MV-4-11 (cell line): ENCODE data around the gene CTDSPL.
"Not testable (repeated sequence)": the region's sequence is repeated elsewhere in the genome, so short reads cannot be mapped to it uniquely, and the experiment has no call there.

Experiments
- DNase-seq: peaks from one replicate; lab custom pipeline; 2025; lab: John Stamatoyannopoulos, UW

The CTDSPL gene

GRCh38 chr3:37861620-37862041 is at the start of gene CTDSPL:
Gene CTDSPL (plus strand): TSS chr3:37861880. CDS start chr3:37862200, 320 bp downstream.
- DNase-seq: no peak

GRCh38 chr3:37812499-37812896 is 49.2 kb upstream of the CTDSPL start:
- no peak for DNase-seq

- peak; percentile 67 for DNase-seq
Measured at GRCh38 chr3:37813403-37813802, 48.3 kb upstream of the CTDSPL start.

- DNase-seq: peak; percentile 36
Measured at GRCh38 chr3:37814547-37814946, 47.1 kb upstream of the CTDSPL start.

- not testable (repeated sequence) for DNase-seq
Measured at GRCh38 chr3:37815156-37815555, 46.5 kb upstream of the CTDSPL start.

GRCh38 chr3:37816271-37816670 is 45.4 kb upstream of the CTDSPL start:
- DNase-seq: no peak

- DNase-seq: peak; percentile 10
Measured at GRCh38 chr3:37819591-37819990, 42.1 kb upstream of the CTDSPL start.

GRCh38 chr3:37820286-37820685 is 41.4 kb upstream of the CTDSPL start:
- DNase-seq: no peak

- no peak for DNase-seq
Measured at GRCh38 chr3:37823189-37823588, 38.5 kb upstream of the CTDSPL start.

- DNase-seq: no peak
Measured at GRCh38 chr3:37824090-37824953, 37.4 kb upstream of the CTDSPL start.

- DNase-seq: no peak
Measured at GRCh38 chr3:37824954-37825328, 36.7 kb upstream of the CTDSPL start.

GRCh38 chr3:37825744-37826400 is 35.8 kb upstream of the CTDSPL start:
- DNase-seq: no peak

- DNase-seq: no peak
Measured at GRCh38 chr3:37826502-37826901, 35.2 kb upstream of the CTDSPL start.

- DNase-seq: no peak
Measured at GRCh38 chr3:37826933-37827332, 34.7 kb upstream of the CTDSPL start.

- no peak for DNase-seq
Measured at GRCh38 chr3:37832480-37832879, 29.2 kb upstream of the CTDSPL start.

GRCh38 chr3:37833302-37834186 is 28.1 kb upstream of the CTDSPL start:
- DNase-seq: no peak

GRCh38 chr3:37836589-37836988 is 25.1 kb upstream of the CTDSPL start:
- no peak for DNase-seq

- no peak for DNase-seq
Measured at GRCh38 chr3:37847689-37848088, 14.0 kb upstream of the CTDSPL start.

GRCh38 chr3:37849146-37849923 is 12.3 kb upstream of the CTDSPL start:
- no peak for DNase-seq

GRCh38 chr3:37852097-37852496 is 9.6 kb upstream of the CTDSPL start:
- DNase-seq: no peak

- no peak for DNase-seq
Measured at GRCh38 chr3:37852771-37853170, 8.9 kb upstream of the CTDSPL start.
